Brain microvascular endothelial cell (primary cell): ENCODE measurements around the gene TNS1.

Source experiments
- DNase-seq: peaks from one replicate; pipeline ENCODE4 v3.0.0-alpha.2; 2020
- H3K27ac ChIP-seq: fragments of 250-450 bp; sonication (Bioruptor Pico); 2 replicates; pipeline ENCODE4 v1.5.1; 2020; ENCODE audit warnings: mild to moderate bottlenecking, moderate library complexity
- H3K27me3 ChIP-seq: fragments of 250-450 bp; sonication (Bioruptor Pico); replicated peaks from 2 replicates; pipeline ENCODE4 v1.5.1; 2020; ENCODE audit warnings: mild to moderate bottlenecking
- H3K36me3 ChIP-seq: fragments of 250-450 bp; sonication (Bioruptor Pico); replicated peaks from 2 replicates; pipeline ENCODE4 v1.5.1; 2020; ENCODE audit warnings: mild to moderate bottlenecking
- H3K4me3 ChIP-seq: 2 replicates; pipeline ENCODE4 v1.5.1; 2011; ENCODE audit warnings: low read depth, mild to moderate bottlenecking, control low read depth, low read length, moderate library complexity
- in situ Hi-C: cut with HindIII; loops from 2 replicates; pipeline ENCODE4 v1.10.0; 2017; ENCODE audit warnings: low sequenced_read_pairs, low pct_ligation_motif_present
- TF ChIP-seq, protein P1 (sequence below): IDR thresholded peaks from 2 replicates; pipeline ENCODE4 v1.5.1; 2011; ENCODE audit warnings: low read depth, mild to moderate bottlenecking, moderate library complexity, low read length, control low read depth, inconsistent platforms; ENCODE audit errors: missing control alignments

TNS1 gene

GRCh38 chr2:217880287-217880889 is 122.4 kb downstream of the TNS1 start:
- DNase-seq: no peak
- in situ Hi-C loops: no loop called here
- Histone ChIP-seq H3K36me3 (peaks cover 34% of the 10 kb centered on the region), H3K27ac (no peak overlapping the region), H3K4me3 (no peak overlapping the region), H3K27me3 (no peaks in the 10 kb centered on the region)
- TF ChIP-seq, protein P1, sequence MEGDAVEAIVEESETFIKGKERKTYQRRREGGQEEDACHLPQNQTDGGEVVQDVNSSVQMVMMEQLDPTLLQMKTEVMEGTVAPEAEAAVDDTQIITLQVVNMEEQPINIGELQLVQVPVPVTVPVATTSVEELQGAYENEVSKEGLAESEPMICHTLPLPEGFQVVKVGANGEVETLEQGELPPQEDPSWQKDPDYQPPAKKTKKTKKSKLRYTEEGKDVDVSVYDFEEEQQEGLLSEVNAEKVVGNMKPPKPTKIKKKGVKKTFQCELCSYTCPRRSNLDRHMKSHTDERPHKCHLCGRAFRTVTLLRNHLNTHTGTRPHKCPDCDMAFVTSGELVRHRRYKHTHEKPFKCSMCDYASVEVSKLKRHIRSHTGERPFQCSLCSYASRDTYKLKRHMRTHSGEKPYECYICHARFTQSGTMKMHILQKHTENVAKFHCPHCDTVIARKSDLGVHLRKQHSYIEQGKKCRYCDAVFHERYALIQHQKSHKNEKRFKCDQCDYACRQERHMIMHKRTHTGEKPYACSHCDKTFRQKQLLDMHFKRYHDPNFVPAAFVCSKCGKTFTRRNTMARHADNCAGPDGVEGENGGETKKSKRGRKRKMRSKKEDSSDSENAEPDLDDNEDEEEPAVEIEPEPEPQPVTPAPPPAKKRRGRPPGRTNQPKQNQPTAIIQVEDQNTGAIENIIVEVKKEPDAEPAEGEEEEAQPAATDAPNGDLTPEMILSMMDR: peak; percentile 41

GRCh38 chr2:217878915-217879590 is 123.7 kb downstream of the TNS1 start:
- TF ChIP-seq, protein P1: peak; percentile 29
- Histone ChIP-seq H3K36me3 (peaks cover 25% of the 10 kb centered on the region), H3K4me3 (no peak overlapping the region), H3K27me3 (no peaks in the 10 kb centered on the region), H3K27ac (no peak overlapping the region)
- in situ Hi-C loops: no loop called here
- DNase-seq: no peak

- Histone ChIP-seq H3K27me3 (no peaks in the 10 kb centered on the region), H3K27ac (no peak overlapping the region), H3K4me3 (no peak overlapping the region), H3K36me3 (peaks cover 25% of the 10 kb centered on the region)
- DNase-seq: no peak
- TF ChIP-seq, protein P1: no peak
- in situ Hi-C loops: no loop called here
These were observed 124.9 kb downstream of the TNS1 start for GRCh38 chr2:217877866-217878265.

DNA sequence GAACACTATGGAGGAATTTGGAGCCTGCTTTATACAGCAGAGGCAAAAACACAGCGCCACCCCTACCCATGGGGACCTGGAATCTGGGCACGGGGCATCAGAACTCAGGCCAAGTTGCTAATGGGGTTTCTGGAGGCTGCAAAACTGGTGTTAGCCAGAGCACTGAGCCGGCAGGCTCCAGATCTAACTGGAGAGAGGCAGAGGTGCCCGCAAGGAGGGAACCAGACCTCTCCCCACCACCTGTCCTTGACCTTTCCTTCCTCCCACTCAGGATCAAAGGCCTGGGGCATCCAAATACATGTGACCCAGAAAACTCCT is 126.6 kb downstream of the TNS1 start:
- Histone ChIP-seq H3K4me3 (no peak overlapping the region), H3K27me3 (no peaks in the 10 kb centered on the region), H3K27ac (no peak overlapping the region), H3K36me3 (peaks cover 27% of the 10 kb centered on the region)
- in situ Hi-C loops: no loop called here
- TF ChIP-seq, protein P1: no peak
- DNase-seq: no peak

DNA sequence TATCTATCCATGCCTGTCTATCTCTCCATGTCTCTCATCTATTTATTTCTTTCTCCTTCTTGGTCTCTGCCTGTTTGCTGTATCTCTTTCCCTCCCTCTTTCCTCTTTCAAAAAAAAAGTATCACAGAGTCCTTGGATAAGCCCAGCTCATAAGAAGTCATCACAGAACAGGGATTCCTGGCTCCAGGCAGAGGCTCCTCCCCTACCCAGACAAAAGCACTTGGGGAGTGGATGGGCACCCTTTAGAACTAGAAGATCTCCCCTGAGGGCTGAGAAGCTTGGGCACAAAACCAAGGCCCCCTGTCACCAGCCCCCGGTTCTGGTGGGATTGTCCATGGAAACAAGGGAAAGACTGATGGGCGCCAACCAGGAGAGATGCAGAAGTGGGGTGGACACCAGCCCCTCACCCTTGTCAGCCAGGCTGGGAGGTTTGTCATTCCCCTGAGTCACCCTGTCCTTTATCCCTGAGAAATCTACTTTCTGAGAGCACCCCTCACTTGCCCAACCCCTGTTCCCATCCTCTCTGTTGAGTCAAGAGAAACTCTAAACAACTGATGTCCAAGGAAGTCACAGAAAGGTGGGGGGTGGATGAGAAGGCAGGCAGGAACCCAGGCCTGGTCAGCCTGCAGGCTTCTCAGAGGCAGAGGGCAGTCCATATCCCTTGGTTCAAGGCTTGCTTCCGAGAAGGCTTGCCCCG is 127.1 kb downstream of the TNS1 start:
- in situ Hi-C loops: no loop called here

More for the DNA sequence above, 127.1 kb downstream of the TNS1 start:
- DNase-seq: no peak
- no peaks in the 10 kb centered on the region for H3K27me3 ChIP-seq
- TF ChIP-seq, protein P1: no peak
- H3K27ac ChIP-seq: no peak overlapping the region
- H3K4me3 ChIP-seq: no peak overlapping the region
- H3K36me3 ChIP-seq: peaks cover 24% of the 10 kb centered on the region
